Ovary (tissue), 9 donors: ENCODE data around the gene ZNF296. TPM values are rescaled to one million over a fixed set of nuclear protein-coding genes. Genes with fewer than 3 reads are reported as not detected.
A peak's percentile ranks its signal among the peaks of the same experiment; 100 is the strongest.

ENCODE experiments used
- DNase-seq, 5 donors: peaks; one replicate each; pipeline ENCODE4 v3.0.0-alpha.2; 2019 to 2020
- H3K27ac ChIP-seq, 2 donors: fragments of 200-600 bp; one replicate each; pipeline versions ENCODE4 v1.5.1 to v1.8.0; 2019 to 2022
- H3K27me3 ChIP-seq: fragments of 200-600 bp; one replicate; pipeline ENCODE4 v1.8.0; 2022
- H3K36me3 ChIP-seq: fragments of 200-600 bp; sonication (generic); one replicate; pipeline ENCODE4 v1.5.1; 2019
- H3K4me1 ChIP-seq: one replicate; pipeline ENCODE4 v1.8.1; 2013; ENCODE audit warnings: mild to moderate bottlenecking, moderate library complexity; ENCODE audit not compliant: insufficient read depth
- H3K4me3 ChIP-seq: fragments of 200-600 bp; sonication (generic); one replicate; pipeline ENCODE4 v1.5.1; 2017
- H3K9me3 ChIP-seq, 2 donors: fragments of 200-600 bp in 1 of 2; sonication (generic) in 1 of 2; one replicate each; pipeline versions ENCODE4 v1.5.1 to v1.8.1; 2013 to 2019; ENCODE audit warnings: mild to moderate bottlenecking in 1 of 2, moderate library complexity in 1 of 2
- CTCF ChIP-seq, 3 donors: fragments of 450-650 bp in 2 of 3; fragments of 200-600 bp in 1 of 3; IDR thresholded peaks; one replicate each; pipeline versions ENCODE4 v1.5.1 to v1.8.0; 2016 to 2022; ENCODE audit warnings: antibody characterized with exemption in 3 of 3, mild to moderate bottlenecking in 1 of 3
- EP300 ChIP-seq: sonication (generic); formaldehyde crosslinking; IDR thresholded peaks from one replicate; pipeline ENCODE4 v1.6.1; 2017; ENCODE audit warnings: antibody characterized with exemption
- POLR2A ChIP-seq: fragments of 450-650 bp; IDR thresholded peaks from one replicate; pipeline ENCODE4 v1.6.1; 2017; ENCODE audit warnings: antibody characterized with exemption, mild to moderate bottlenecking, moderate library complexity
- WGBS, 3 donors: extraction: QIAGEN DNeasy Blood & Tissue Kit in 1 of 3; methylation state at CpG; one replicate each; pipeline versions ENCODE4 v1.1.5 to v1.1.7; 2013 to 2017; 5-methylcytosine and 5-hydroxymethylcytosine counted together
- intact Hi-C, 4 donors: fragments of 100-400 bp; cut with DNase I; formaldehyde crosslinking; loops; one replicate each; pipeline versions ENCODE4 v1.11.0 to v1.15.1; 2022 to 2023
- polyA plus RNA-seq, 2 donors: library from polyadenylated mRNA; stranded (reverse); fragments of 200-250 nt in 1 of 2; fragments of 350-450 nt in 1 of 2; fragmentation: Illumina TruSeq in 1 of 2; extraction: RNeasy Lipid Tissue Mini Kit (QIAGEN cat#74804) in 1 of 2; gene quantifications; one replicate each; pipeline ENCODE4 v1.2.3, GENCODE V29; 2013 to 2014
- total RNA-seq, 7 donors: library from RNA; depleted of rRNA in 2 of 7; stranded (reverse); fragments of >200 nt in 2 of 7; fragmentation: NEBNext Ultra II Directional in 3 of 7; extraction: Animal tissue kit (Norgen Biotek cat#: 25700) in 3 of 7; gene quantifications; one replicate each; pipeline versions ENCODE4 v1.1.0 to v1.2.4, GENCODE V29; 2016 to 2023
- donor health status: DM: no; HTN: no; CAD: no; lungs with moderate emphysema.
- donor health status: DM: no; HTN: no; CAD: no.
- donor health status: Bipolar disorder and iron deficiency.
- donor health status: DM: yes; HTN: yes; CAD: no.
- donor health status: DM: no; HTN: no; CAD: no.
- donor health status: DM: yes; HTN: yes; CAD: no.

Gene ZNF296
- total and polyA plus RNA-seq, 9 donors = 0.24 to 2.4 (median 0.41) TPM; not detected in 1

- intact Hi-C loops = no loop called here
- Histone ChIP-seq H3K4me1 (peaks cover 37% of the 10 kb centered on the region), H3K27ac (no peak overlapping the region), H3K27me3 (no peaks in the 10 kb centered on the region), H3K36me3 (no peaks in the 10 kb centered on the region), H3K4me3 (no peak overlapping the region), H3K9me3 (no peaks in the 10 kb centered on the region)
- peak in 4 of 5 donors; percentile 39 to 59 (median 48) for DNase-seq
- 40 to 54% (median 41%) methylated on average over 15 to 16 of the region's 16 CpGs for WGBS, 3 donors
- TF ChIP-seq POLR2A (no peak), CTCF (IDR thresholded peaks at IDR 0.05) (no peak), EP300 (no peak)
Observed at GRCh38 chr19:45097776-45098520, 21.7 kb upstream of the ZNF296 start.

GRCh38 chr19:45097450-45097775 lies 21.1 kb upstream of the ZNF296 start:
- no peak overlapping the region for H3K27ac ChIP-seq
- intact Hi-C loops = no loop called here
- H3K4me3 ChIP-seq = no peak overlapping the region
- TF ChIP-seq CTCF (IDR thresholded peaks at IDR 0.05) (no peak), EP300 (no peak), POLR2A (no peak)
- no peaks in the 10 kb centered on the region for H3K9me3 ChIP-seq
- H3K27me3 ChIP-seq = no peaks in the 10 kb centered on the region
- peaks cover 33% of the 10 kb centered on the region for H3K4me1 ChIP-seq
- 77 to 79% (median 78%) methylated on average over 6 to 7 of the region's 7 CpGs for WGBS, 3 donors
- DNase-seq = no peak
- H3K36me3 ChIP-seq = no peaks in the 10 kb centered on the region

- TF ChIP-seq POLR2A (no peak), CTCF (IDR thresholded peaks at IDR 0.05) (no peak), EP300 (no peak)
- no peaks in the 10 kb centered on the region for H3K27me3 ChIP-seq
- no peak for DNase-seq
- intact Hi-C loops = no loop called here
- whole genome bisulfite sequencing, 3 donors = 81 to 85% (median 82%) methylated on average over 7 of the region's 7 CpGs
- no peaks in the 10 kb centered on the region for H3K9me3 ChIP-seq
- H3K4me3 ChIP-seq = no peak overlapping the region
- no peaks in the 10 kb centered on the region for H3K36me3 ChIP-seq
- H3K27ac ChIP-seq = no peak overlapping the region
- peaks cover 31% of the 10 kb centered on the region for H3K4me1 ChIP-seq
Observed at GRCh38 chr19:45096700-45097099, 20.4 kb upstream of the ZNF296 start.

- WGBS, 3 donors = 86 to 88% (median 87%) methylated on average over 14 of the region's 14 CpGs
Observed at GRCh38 chr19:45095496-45096413, 19.5 kb upstream of the ZNF296 start.

More at GRCh38 chr19:45095496-45096413, 19.5 kb upstream of the ZNF296 start:
- H3K9me3 ChIP-seq = no peaks in the 10 kb centered on the region
- intact Hi-C loops = no loop called here
- H3K4me1 ChIP-seq = peaks cover 33% of the 10 kb centered on the region
- no peaks in the 10 kb centered on the region for H3K27me3 ChIP-seq
- no peak overlapping the region for H3K27ac ChIP-seq
- no peak overlapping the region for H3K4me3 ChIP-seq
- TF ChIP-seq CTCF (IDR thresholded peaks at IDR 0.05) = no peak
- no peak for TF ChIP-seq POLR2A
- TF ChIP-seq EP300 = no peak
- no peaks in the 10 kb centered on the region for H3K36me3 ChIP-seq
- DNase-seq = no peak
